ENCODE results near the gene RALGAPA2.

GRCh38 chr20:20415321-20415720 is 297.1 kb downstream of the RALGAPA2 start:
- TF ChIP-seq CTCF (IDR thresholded peaks at IDR 0.05) (no peak), POLR2A (IDR thresholded peaks at IDR 0.05) (no peak)

Data from thyroid gland (tissue), 4 donors.